D721Med (cell line): ENCODE results near the gene ENAH.

Source experiments
- DNase-seq: peaks from one replicate; pipeline ENCODE4 v3.0.0; 2011; ENCODE audit warnings: low spot score; ENCODE audit not compliant: insufficient read length
- FAIRE-seq: peaks from 2 replicates; lab custom pipeline; 2011; peaks lifted over from hg19 to GRCh38; lab: Jason Lieb, UNC
- TF ChIP-seq, protein P1 (sequence below): IDR thresholded peaks from 2 replicates; pipeline ENCODE4 v1.5.1; 2012; ENCODE audit warnings: mild to moderate bottlenecking, control low read depth; ENCODE audit not compliant: insufficient read depth; ENCODE audit errors: missing control alignments

ENAH gene

DNA sequence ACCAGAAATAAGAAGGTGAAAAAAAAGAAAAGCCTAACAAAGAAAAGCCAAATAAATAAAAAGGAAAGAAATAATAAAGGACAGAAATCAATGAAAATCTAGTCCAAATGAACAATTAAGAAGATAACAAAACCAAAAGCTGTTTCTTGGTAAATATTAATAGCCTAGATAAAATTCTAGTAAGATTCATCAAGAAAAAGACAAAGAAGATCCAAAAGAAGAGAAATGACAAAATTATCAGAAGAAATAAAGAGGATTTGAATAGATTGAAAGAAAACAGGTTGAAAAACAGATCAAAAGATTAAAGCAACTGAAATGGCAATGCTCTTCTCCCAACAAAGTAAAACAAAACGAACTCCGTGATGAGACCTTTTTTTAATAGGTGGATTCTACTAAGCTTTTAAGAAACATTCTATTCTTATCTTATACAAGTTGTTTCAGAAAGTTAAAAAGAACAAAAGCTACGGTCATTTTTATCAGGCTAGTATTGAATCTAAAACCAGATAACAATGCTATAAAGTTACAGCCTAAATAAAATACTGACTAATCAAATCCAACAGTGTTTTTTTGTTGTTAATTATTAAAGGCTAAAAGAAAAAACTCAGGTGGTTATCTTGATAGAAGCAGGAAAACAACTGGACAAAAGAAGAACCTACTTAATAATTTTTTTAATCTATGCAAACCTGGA is 50.9 kb downstream of the ENAH start:
- DNase-seq (no peak), FAIRE-seq (peak; percentile 90)
- TF ChIP-seq, protein P1, sequence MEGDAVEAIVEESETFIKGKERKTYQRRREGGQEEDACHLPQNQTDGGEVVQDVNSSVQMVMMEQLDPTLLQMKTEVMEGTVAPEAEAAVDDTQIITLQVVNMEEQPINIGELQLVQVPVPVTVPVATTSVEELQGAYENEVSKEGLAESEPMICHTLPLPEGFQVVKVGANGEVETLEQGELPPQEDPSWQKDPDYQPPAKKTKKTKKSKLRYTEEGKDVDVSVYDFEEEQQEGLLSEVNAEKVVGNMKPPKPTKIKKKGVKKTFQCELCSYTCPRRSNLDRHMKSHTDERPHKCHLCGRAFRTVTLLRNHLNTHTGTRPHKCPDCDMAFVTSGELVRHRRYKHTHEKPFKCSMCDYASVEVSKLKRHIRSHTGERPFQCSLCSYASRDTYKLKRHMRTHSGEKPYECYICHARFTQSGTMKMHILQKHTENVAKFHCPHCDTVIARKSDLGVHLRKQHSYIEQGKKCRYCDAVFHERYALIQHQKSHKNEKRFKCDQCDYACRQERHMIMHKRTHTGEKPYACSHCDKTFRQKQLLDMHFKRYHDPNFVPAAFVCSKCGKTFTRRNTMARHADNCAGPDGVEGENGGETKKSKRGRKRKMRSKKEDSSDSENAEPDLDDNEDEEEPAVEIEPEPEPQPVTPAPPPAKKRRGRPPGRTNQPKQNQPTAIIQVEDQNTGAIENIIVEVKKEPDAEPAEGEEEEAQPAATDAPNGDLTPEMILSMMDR, result no peak

DNA sequence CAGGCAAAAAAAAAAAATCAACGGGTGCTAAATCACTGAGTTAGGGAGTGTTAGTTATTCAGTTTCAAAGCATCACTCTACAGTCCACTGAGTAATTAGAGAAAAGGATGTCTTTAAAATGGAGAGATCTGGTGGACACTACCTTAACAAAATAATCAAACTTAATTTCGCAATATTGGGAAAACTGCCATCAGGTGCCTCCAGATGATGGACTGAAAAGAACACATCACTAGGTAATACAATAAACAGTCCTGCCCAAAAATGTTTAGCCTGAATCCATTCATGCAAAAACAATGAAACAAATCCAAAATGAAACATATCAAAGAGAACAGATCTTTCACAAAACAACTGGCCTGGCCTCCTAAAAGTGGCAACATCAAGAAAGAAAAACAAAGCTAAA is 54.1 kb downstream of the ENAH start:
- FAIRE-seq, result peak; percentile 90
- no peak for DNase-seq
- TF ChIP-seq, protein P1, result no peak

- DNase-seq, result no peak
- TF ChIP-seq, protein P1, result no peak
- no peak for FAIRE-seq
These were observed 54.9 kb downstream of the ENAH start for GRCh38 chr1:225597926-225598575.

- DNase-seq (no peak), FAIRE-seq (peak; percentile 96)
- TF ChIP-seq, protein P1, result no peak
These were observed 56.2 kb downstream of the ENAH start for GRCh38 chr1:225596736-225597135.

DNA sequence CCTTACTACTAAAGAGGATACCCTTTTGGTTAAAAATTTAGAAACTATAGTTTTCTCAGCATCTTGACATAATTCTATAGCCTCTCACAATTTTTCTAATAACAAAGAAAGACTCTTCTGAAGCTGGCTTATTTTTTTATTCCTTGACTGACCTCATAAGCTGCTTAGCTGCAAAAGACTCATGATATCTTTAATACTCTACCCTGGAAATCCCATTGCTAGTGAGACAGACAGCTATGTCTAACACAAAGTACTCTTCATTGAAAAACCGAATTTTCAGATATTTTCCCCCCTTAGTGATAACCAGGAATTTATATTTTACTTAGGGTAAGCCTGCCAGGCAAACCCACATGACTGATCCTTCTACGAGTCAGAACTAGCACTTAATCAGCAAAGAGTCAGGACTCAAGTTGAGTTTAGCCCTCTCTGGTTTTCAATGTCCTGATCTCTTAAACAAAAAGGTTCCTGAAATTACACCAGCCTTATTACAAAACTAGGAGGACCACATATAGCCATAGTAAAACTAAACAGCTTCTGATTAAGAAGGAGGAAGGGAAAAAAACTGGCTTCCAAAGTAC is 56.9 kb downstream of the ENAH start:
- peak; percentile 46 for DNase-seq
- peak; percentile 99 for FAIRE-seq
- TF ChIP-seq, protein P1, result no peak

GRCh38 chr1:225595452-225595851 is 57.5 kb downstream of the ENAH start:
- TF ChIP-seq, protein P1, result no peak
- FAIRE-seq, result peak; percentile 41

GRCh38 chr1:225593414-225593813 is 59.5 kb downstream of the ENAH start:
- TF ChIP-seq, protein P1, result no peak
- DNase-seq, result no peak

More at GRCh38 chr1:225595452-225595851, 57.5 kb downstream of the ENAH start:
- no peak for DNase-seq

More at GRCh38 chr1:225593414-225593813, 59.5 kb downstream of the ENAH start:
- no peak for FAIRE-seq
